HG02981 (cell line): Measurements from ENCODE around the gene LAMC2.
"Not testable (repeated sequence)": the region's sequence is repeated elsewhere in the genome, so short reads cannot be mapped to it uniquely, and the experiment has no call there.

Source experiments
- ATAC-seq: cut with Tn5 transposase; IDR thresholded peaks from one replicate; pipeline ENCODE4 v1.9.1; 2021; ENCODE audit warnings: mild to moderate bottlenecking, moderate library complexity; ENCODE audit not compliant: unreplicated experiment

Gene LAMC2

DNA sequence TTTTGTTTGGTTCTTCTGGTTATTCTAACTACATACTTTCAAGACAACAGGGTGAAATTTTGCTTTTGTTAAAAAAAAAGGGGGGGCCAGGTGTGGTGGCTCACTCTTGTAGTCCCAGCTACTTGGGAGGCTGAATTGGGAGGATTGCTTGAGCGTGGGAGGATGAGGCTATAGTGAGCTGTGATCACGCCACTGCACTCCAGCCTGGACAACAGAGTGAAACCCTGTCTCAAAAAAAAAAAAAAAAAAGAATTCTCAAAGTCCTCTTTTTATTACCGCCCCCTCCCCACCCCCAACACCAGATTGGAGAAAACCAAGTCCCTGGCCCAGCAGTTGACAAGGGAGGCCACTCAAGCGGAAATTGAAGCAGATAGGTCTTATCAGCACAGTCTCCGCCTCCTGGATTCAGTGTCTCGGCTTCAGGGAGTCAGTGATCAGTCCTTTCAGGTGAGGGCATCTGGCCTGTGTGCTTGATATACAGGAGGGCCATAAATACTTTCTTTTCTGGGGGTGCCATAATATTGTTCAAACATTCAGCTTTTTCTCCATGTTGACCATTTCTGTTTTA lies 50.2 kb downstream of the LAMC2 start:
- ATAC-seq, result no peak

- ATAC-seq, result no peak
Measured at GRCh38 chr1:183237046-183237445, 51.0 kb downstream of the LAMC2 start.

DNA sequence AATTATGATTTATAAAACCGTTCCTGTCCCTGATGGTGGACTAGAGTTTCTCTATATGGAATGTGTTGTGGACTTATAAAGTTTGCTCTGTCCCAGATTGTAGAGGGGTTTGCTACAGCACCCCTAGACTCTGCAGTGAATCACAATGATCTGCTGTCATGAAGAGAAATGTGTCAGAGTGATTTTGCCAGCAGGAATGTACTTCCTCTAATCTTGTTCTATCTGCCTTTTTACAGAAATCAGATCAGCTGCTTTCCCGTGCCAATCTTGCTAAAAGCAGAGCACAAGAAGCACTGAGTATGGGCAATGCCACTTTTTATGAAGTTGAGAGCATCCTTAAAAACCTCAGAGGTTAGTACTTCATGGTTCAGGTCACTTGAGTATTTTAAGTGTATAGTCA lies 52.0 kb downstream of the LAMC2 start:
- ATAC-seq, result no peak

DNA sequence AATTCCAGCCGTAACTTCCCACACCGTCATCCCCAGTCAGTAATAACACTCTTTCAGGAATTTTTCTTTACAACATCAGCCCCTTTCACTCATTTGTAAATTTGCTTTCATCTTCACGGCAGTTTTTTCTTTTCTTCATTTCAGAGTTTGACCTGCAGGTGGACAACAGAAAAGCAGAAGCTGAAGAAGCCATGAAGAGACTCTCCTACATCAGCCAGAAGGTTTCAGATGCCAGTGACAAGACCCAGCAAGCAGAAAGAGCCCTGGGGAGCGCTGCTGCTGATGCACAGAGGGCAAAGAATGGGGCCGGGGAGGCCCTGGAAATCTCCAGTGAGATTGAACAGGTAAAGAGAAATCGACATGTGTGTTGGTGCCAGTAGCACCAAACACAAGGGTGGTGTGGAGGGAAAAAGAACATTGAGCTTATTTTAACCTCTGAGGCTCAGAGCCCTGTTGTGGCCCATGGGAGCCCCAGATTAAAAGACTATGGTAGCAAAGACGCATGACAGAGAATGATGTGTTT lies 53.2 kb downstream of the LAMC2 start:
- no peak for ATAC-seq

- ATAC-seq, result no peak
Measured at GRCh38 chr1:183239793-183240525, 53.9 kb downstream of the LAMC2 start.

DNA sequence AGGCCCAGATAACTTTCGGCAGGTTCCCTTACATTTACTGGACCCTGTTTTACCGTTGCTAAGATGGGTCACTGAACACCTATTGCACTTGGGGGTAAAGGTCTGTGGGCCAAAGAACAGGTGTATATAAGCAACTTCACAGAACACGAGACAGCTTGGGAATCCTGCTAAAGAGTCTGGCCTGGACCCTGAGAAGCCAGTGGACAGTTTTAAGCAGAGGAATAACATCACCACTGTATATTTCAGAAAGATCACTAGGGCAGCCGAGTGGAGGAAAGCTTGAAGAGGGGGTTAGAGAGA lies 54.4 kb downstream of the LAMC2 start:
- no peak for ATAC-seq

GRCh38 chr1:183240853-183241252 lies 54.8 kb downstream of the LAMC2 start:
- not testable (repeated sequence) for ATAC-seq

DNA sequence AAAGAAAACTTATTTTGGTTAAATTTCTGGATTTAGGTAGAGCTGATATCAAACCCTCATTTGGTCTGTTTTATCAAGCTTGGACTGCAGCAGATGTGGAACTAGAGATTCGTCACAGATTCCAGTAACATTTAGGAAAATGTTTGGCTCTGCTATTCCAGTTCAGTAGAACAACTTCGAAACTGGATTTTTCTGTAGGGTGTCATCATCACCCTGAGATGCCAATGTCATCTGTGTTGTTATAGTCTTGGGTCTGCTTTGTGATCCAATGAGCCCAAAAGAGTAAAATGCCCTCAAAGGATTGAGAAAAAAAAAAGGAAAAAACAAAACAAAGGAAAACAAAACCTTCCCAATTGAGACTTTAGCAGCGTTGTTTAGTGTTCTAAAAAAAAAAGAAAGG lies 55.4 kb downstream of the LAMC2 start:
- ATAC-seq, result no peak

DNA sequence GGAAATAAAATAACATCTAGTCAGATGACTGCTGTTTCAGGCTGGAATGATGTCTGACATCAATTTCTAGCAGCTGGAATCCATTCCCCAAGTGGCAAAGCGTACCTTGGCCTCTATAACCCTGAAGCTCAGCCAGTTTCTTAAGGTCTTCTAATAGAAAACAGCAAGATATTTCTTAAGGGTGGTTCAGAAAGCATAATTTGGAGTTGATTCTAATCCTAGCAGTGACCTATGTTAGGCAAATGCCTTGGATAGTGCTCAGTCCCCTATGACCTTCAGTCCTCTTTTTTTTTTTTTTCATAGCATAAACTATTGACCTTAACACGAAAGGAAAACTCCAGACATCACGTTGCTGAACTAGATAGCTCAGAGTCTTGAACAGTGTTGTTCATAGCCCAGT lies 56.5 kb downstream of the LAMC2 start:
- ATAC-seq, result no peak

- ATAC-seq, result no peak
Measured at GRCh38 chr1:183243161-183244050, 57.3 kb downstream of the LAMC2 start.

DNA sequence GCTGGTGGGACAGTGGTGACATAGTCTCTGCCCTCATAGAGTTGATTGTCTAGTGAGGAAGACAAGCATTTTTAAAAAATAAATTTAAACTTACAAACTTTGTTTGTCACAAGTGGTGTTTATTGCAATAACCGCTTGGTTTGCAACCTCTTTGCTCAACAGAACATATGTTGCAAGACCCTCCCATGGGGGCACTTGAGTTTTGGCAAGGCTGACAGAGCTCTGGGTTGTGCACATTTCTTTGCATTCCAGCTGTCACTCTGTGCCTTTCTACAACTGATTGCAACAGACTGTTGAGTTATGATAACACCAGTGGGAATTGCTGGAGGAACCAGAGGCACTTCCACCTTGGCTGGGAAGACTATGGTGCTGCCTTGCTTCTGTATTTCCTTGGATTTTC lies 58.4 kb downstream of the LAMC2 start:
- no peak for ATAC-seq

DNA sequence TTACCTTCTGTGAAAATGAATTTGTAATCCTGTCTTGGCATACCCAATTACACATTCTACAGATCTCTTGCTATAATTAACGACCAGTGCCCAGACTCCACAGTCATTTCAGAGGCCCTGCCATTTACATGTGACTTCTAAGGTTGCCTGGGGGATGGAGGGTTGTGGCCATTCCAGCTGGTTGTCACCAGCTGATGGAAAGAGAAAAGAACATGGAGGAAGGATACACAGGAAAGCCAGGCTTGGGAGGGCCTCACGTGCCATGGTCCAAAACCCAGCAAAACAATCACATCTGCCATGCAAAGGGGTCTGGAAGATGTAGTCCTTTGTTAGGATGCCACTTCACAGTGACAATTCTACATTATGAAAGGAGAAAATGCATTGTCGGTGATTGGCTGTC lies 59.3 kb downstream of the LAMC2 start:
- ATAC-seq, result no peak

DNA sequence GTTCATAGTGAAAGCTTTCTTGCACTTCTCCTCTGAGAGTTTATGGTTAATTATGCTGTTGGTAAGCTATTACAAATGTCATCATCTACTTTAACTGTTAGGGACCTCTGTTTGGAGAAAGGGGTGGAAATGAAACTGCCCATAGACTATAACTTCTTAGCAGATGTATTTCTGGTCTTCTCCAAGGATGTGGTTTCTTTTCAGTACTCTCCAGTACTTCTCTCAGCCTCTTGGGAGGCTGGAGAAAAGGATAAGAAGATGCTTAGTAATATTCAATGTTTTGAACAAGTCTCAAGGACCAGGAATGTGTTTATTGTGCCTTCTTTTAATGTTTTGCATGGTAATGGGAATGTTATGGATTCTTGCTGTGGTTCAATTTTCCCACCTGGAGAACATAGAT lies 60.4 kb downstream of the LAMC2 start:
- ATAC-seq, result no peak

DNA sequence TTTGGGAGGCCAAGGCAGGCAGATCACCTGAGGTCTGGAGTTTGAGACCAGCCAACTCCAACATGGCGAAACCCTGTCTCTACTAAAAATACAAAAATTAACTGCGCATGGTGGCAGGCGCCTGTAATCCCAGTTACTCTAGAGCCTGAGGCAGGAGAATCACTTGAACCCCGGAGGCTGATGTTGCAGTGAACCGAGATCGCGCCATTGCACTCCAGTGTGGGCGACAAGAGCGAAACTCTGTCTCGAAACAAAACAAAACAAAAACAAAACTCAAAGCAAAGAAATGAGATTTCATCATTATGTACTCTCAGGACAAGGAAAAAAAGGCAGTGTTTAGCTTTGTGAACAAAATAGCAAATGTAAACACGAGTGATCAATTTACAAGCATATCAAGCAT lies 61.0 kb downstream of the LAMC2 start:
- ATAC-seq, result no peak

DNA sequence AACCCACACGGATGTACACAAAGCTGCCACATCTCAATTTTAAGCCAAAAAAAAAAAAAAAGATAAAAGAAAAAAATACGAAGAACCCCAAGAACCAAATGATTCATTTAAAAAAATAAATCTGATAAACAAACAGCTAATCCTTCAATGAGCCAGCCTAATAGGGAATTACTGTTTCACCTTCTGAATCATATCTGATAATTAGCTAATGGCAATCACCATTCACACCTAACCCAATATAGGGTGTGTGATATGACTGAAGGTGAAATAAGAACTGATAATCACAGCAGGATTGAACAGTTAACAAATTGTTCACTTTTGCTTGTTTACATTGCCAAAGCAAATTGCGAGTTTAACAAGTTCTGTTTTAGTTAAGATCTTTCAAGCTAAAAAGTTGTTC lies 61.4 kb downstream of the LAMC2 start:
- no peak for ATAC-seq

- no peak for ATAC-seq
Measured at GRCh38 chr1:183247931-183248330, 61.9 kb downstream of the LAMC2 start.

GRCh38 chr1:183248989-183249691 lies 63.1 kb downstream of the LAMC2 start:
- no peak for ATAC-seq

- ATAC-seq, result no peak
Measured at GRCh38 chr1:183249941-183250452, 63.9 kb downstream of the LAMC2 start.

GRCh38 chr1:183251101-183251958 lies 65.3 kb downstream of the LAMC2 start:
- no peak for ATAC-seq

DNA sequence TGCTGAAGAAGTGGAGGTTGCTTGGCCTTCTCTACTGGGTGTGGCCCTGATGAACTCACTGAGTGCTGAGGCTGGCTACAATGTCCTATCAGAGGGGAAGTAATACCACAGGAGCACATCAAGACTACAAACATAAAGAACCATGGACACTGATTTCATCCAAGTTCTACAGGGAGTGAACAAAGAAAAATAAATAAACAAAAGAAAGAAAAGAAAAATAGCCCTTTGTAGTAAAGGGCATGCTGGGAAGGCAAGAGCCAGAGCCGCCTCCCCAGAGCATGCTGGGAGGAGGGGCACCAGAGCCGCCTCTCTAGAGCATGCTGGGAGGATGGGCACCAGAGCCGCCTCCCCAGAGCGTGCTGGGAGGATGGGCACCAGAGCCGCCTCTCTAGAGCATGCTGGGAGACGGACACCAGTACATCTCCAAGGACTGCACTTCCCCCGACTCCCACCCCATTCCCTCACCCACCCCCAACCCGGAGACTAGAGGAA lies 65.9 kb downstream of the LAMC2 start:
- ATAC-seq, result no peak
